ENCODE results near the gene TTC21B.
"Not testable (repeated sequence)": the region's sequence is repeated elsewhere in the genome, so short reads cannot be mapped to it uniquely, and the experiment has no call there.

Gene TTC21B

DNA sequence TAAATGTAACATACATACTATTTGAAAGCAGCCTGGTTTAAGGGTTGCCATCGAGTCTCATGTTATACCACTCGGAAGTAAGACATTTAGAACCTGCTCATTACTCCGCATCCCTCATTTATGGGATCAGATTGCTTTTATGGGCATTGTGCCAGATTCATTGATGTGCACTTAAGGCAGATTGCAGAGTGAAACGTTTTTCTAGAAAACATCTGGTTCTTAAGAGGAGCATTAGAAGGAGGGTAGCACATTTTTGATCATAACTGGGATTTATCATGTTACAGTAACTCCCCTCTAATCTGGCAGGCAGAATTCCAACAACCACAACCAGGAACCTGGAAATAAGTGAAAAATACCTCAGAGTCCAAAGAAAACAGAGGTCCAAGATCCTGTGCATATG lies 85.4 kb downstream of the TTC21B start:
- Histone ChIP-seq H3K4me1 (ENCODE audit: control extremely low read depth in 1 of 4, control insufficient read depth in 4 of 4, insufficient read depth in 4 of 4, low read length in 3 of 4) (no peaks in the 10 kb centered on the region), H3K36me3 (ENCODE audit: control insufficient read depth in 4 of 4, insufficient read depth in 4 of 4, low read length in 3 of 4) (peaks cover 2 to 13% (median 6%) of the 10 kb centered on the region in 4 experiments), H3K9me3 (ENCODE audit: control extremely low read depth in 1 of 5, control insufficient read depth in 4 of 5, insufficient read depth in 2 of 5, low read depth in 1 of 5, low read length in 4 of 5) (peaks cover 0 to 3% (median 0%) of the 10 kb centered on the region in 5 experiments), H3K27ac (ENCODE audit: insufficient read depth in 1 of 2, low read depth in 1 of 2, low read length in 2 of 2, poor library complexity in 1 of 2, severe bottlenecking in 2 of 2) (no peak overlapping the region), H3K27me3 (replicated peaks in 2 of 5; ENCODE audit: control insufficient read depth in 4 of 5, insufficient read depth in 5 of 5, low read length in 4 of 5) (no peaks in the 10 kb centered on the region), H3K4me3 (ENCODE audit: control insufficient read depth in 1 of 7, extremely low read depth in 1 of 7, insufficient read depth in 4 of 7, low read depth in 2 of 7, low read length in 6 of 7) (no peak overlapping the region)
- no peak for DNase-seq
- ChIA-PET CTCF (no interaction called here), POLR2A (no interaction called here)
- 100% methylated on average over 1 of the region's 4 CpGs for WGBS (ENCODE audit: insufficient coverage)

DNA sequence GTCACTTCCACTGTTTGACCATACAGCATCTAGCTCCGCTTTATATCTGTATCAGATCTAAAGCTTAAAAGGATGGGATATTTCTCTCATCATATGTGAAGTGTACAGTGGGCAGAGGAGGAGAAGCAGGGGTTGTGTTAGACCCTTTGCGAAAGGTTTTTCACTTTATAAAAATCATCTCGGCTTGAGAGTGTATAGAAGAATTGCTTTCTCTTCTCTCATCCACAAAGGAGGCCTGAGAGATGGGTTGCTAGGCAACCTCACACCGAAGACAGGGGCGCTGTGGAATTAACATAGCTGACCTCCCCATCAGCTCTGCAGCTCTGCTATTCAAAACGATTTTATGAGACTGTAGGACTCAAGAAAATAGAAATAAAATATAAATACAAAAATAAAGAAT lies 89.3 kb downstream of the TTC21B start:
- CTCF ChIA-PET: interaction anchor here (0.7 to 1.1 kb wide), 2 partner anchors 10 to 625 kb away, joined by 3 to 4 read pairs; partner anchors contain the start of gene SCN2A
- no peak for DNase-seq
- no peaks in the 10 kb centered on the region for H3K27me3 ChIP-seq (replicated peaks in 2 of 5; ENCODE audit: control insufficient read depth in 4 of 5, insufficient read depth in 5 of 5, low read length in 4 of 5)

DNA sequence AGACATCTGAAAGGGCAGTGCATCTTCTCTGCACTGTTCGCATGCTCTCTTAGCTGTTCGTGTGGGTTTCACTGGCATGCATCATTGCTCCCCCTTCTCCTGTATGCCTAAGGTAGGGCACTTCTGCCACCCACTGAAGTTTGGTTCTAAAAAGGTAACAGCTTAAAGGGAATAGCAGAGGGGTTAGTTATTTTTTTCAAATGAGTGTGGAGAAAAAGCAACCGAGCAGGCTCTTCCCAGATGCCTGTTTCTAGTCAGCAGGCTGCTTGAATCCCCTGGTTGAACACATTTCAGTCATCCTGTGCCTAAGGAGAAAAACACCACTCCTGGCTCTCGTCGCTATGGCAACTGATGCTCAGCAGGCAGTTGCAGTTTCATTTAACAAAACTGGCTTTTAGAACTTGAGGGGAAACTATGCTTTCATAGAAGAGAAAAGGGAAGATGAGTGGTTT lies 89.7 kb downstream of the TTC21B start:
- WGBS (ENCODE audit: insufficient coverage): 100% methylated on average over 3 of the region's 5 CpGs
- CTCF ChIA-PET: no interaction called here

More for the DNA sequence above, 89.3 kb downstream of the TTC21B start:
- POLR2A ChIA-PET: no interaction called here
- WGBS (ENCODE audit: insufficient coverage): no CpG with 5 or more reads among the region's 6 CpGs
- no peak overlapping the region for H3K4me3 ChIP-seq (ENCODE audit: control insufficient read depth in 1 of 7, extremely low read depth in 1 of 7, insufficient read depth in 4 of 7, low read depth in 2 of 7, low read length in 6 of 7)
- H3K36me3 ChIP-seq (ENCODE audit: control insufficient read depth in 4 of 4, insufficient read depth in 4 of 4, low read length in 3 of 4): peaks cover 0 to 2% (median 2%) of the 10 kb centered on the region in 4 experiments
- H3K27ac ChIP-seq (ENCODE audit: insufficient read depth in 1 of 2, low read depth in 1 of 2, low read length in 2 of 2, poor library complexity in 1 of 2, severe bottlenecking in 2 of 2): no peak overlapping the region
- H3K4me1 ChIP-seq (ENCODE audit: control extremely low read depth in 1 of 4, control insufficient read depth in 4 of 4, insufficient read depth in 4 of 4, low read length in 3 of 4): no peaks in the 10 kb centered on the region
- H3K9me3 ChIP-seq (ENCODE audit: control extremely low read depth in 1 of 5, control insufficient read depth in 4 of 5, insufficient read depth in 2 of 5, low read depth in 1 of 5, low read length in 4 of 5): peaks cover 0 to 11% (median 4%) of the 10 kb centered on the region in 5 experiments

GRCh38 chr2:165861083-165861482 lies 92.5 kb downstream of the TTC21B start:
- 100% methylated on average over 1 of the region's 2 CpGs for WGBS (ENCODE audit: insufficient coverage)
- DNase-seq; H3K4me1 ChIP-seq (ENCODE audit: control extremely low read depth in 1 of 4, control insufficient read depth in 4 of 4, insufficient read depth in 4 of 4, low read length in 3 of 4); H3K27ac ChIP-seq (ENCODE audit: insufficient read depth in 1 of 2, low read depth in 1 of 2, low read length in 2 of 2, poor library complexity in 1 of 2, severe bottlenecking in 2 of 2); H3K36me3 ChIP-seq (ENCODE audit: control insufficient read depth in 4 of 4, insufficient read depth in 4 of 4, low read length in 3 of 4); H3K4me3 ChIP-seq (ENCODE audit: control insufficient read depth in 1 of 7, extremely low read depth in 1 of 7, insufficient read depth in 4 of 7, low read depth in 2 of 7, low read length in 6 of 7); CTCF ChIA-PET; H3K27me3 ChIP-seq (replicated peaks in 2 of 5; ENCODE audit: control insufficient read depth in 4 of 5, insufficient read depth in 5 of 5, low read length in 4 of 5): not testable (repeated sequence)
- H3K9me3 ChIP-seq (ENCODE audit: control extremely low read depth in 1 of 5, control insufficient read depth in 4 of 5, insufficient read depth in 2 of 5, low read depth in 1 of 5, low read length in 4 of 5): peaks cover 0 to 13% (median 6%) of the 10 kb centered on the region in 5 experiments
- POLR2A ChIA-PET: interaction anchor here (0.6 kb wide), 1 partner anchor 10 kb away, joined by 5 read pairs; no protein-coding TSS in a partner anchor

More for the DNA sequence above, 89.7 kb downstream of the TTC21B start:
- POLR2A ChIA-PET: no interaction called here
- Histone ChIP-seq H3K4me1 (ENCODE audit: control extremely low read depth in 1 of 4, control insufficient read depth in 4 of 4, insufficient read depth in 4 of 4, low read length in 3 of 4) (no peaks in the 10 kb centered on the region), H3K27ac (ENCODE audit: insufficient read depth in 1 of 2, low read depth in 1 of 2, low read length in 2 of 2, poor library complexity in 1 of 2, severe bottlenecking in 2 of 2) (no peak overlapping the region), H3K36me3 (ENCODE audit: control insufficient read depth in 4 of 4, insufficient read depth in 4 of 4, low read length in 3 of 4) (peaks cover 0 to 2% (median under 1%) of the 10 kb centered on the region in 4 experiments), H3K27me3 (replicated peaks in 2 of 5; ENCODE audit: control insufficient read depth in 4 of 5, insufficient read depth in 5 of 5, low read length in 4 of 5) (no peaks in the 10 kb centered on the region), H3K4me3 (ENCODE audit: control insufficient read depth in 1 of 7, extremely low read depth in 1 of 7, insufficient read depth in 4 of 7, low read depth in 2 of 7, low read length in 6 of 7) (no peak overlapping the region), H3K9me3 (ENCODE audit: control extremely low read depth in 1 of 5, control insufficient read depth in 4 of 5, insufficient read depth in 2 of 5, low read depth in 1 of 5, low read length in 4 of 5) (peaks cover 0 to 11% (median 4%) of the 10 kb centered on the region in 5 experiments)
- DNase-seq: no peak

DNA sequence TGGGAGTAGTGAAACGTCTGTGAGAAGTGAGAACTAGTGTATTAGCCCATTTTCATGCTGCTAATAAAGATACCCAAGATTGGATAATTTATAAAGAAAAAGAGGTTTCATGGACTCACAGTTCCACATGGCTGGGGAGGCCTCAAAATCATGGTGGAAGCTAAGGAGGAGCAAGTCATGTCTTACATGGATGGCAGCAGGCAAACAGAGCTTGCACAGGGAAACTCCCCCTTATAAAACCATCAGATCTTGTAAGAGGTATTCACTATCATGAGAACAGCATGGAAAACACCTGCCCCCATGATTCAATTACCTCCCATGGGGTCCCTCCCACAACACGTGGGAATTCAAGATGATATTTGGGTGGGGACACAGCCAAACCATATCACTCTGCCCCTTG lies 93.9 kb downstream of the TTC21B start:
- CTCF ChIA-PET; POLR2A ChIA-PET; H3K4me1 ChIP-seq (ENCODE audit: control extremely low read depth in 1 of 4, control insufficient read depth in 4 of 4, insufficient read depth in 4 of 4, low read length in 3 of 4); H3K36me3 ChIP-seq (ENCODE audit: control insufficient read depth in 4 of 4, insufficient read depth in 4 of 4, low read length in 3 of 4); DNase-seq; H3K4me3 ChIP-seq (ENCODE audit: control insufficient read depth in 1 of 7, extremely low read depth in 1 of 7, insufficient read depth in 4 of 7, low read depth in 2 of 7, low read length in 6 of 7); H3K27ac ChIP-seq (ENCODE audit: insufficient read depth in 1 of 2, low read depth in 1 of 2, low read length in 2 of 2, poor library complexity in 1 of 2, severe bottlenecking in 2 of 2); H3K27me3 ChIP-seq (replicated peaks in 2 of 5; ENCODE audit: control insufficient read depth in 4 of 5, insufficient read depth in 5 of 5, low read length in 4 of 5): not testable (repeated sequence)
- H3K9me3 ChIP-seq (ENCODE audit: control extremely low read depth in 1 of 5, control insufficient read depth in 4 of 5, insufficient read depth in 2 of 5, low read depth in 1 of 5, low read length in 4 of 5): peaks cover 0 to 14% (median 7%) of the 10 kb centered on the region in 5 experiments
- 100% methylated on average over 1 of the region's 2 CpGs for WGBS (ENCODE audit: insufficient coverage)

DNA sequence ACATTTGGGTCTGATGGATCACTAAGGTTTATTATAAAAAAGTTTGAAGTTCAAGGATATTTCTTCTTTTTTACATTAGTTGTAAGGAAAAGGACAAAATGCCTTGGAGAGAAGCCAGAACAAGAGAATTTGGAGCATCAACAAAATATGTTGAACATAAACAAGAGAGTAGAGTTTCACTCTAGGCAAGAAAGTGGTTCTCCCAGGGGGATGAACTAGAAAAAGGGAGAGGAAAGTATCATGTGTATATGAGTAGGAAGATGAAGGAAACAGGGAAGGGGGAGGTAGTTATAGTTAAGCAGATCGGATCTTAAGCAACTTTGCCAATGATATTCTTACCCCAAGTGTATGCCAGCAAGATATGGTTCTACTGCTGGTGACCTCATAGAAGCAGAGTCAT lies 95.7 kb downstream of the TTC21B start:
- Histone ChIP-seq H3K27ac (ENCODE audit: insufficient read depth in 1 of 2, low read depth in 1 of 2, low read length in 2 of 2, poor library complexity in 1 of 2, severe bottlenecking in 2 of 2) (no peak overlapping the region), H3K36me3 (ENCODE audit: control insufficient read depth in 4 of 4, insufficient read depth in 4 of 4, low read length in 3 of 4) (peaks cover 0 to 16% (median 0%) of the 10 kb centered on the region in 4 experiments), H3K4me3 (ENCODE audit: control insufficient read depth in 1 of 7, extremely low read depth in 1 of 7, insufficient read depth in 4 of 7, low read depth in 2 of 7, low read length in 6 of 7) (no peak overlapping the region), H3K4me1 (ENCODE audit: control extremely low read depth in 1 of 4, control insufficient read depth in 4 of 4, insufficient read depth in 4 of 4, low read length in 3 of 4) (no peaks in the 10 kb centered on the region), H3K9me3 (ENCODE audit: control extremely low read depth in 1 of 5, control insufficient read depth in 4 of 5, insufficient read depth in 2 of 5, low read depth in 1 of 5, low read length in 4 of 5) (peaks cover under 1 to 30% (median 19%) of the 10 kb centered on the region in 5 experiments), H3K27me3 (replicated peaks in 2 of 5; ENCODE audit: control insufficient read depth in 4 of 5, insufficient read depth in 5 of 5, low read length in 4 of 5) (no peaks in the 10 kb centered on the region)
- ChIA-PET POLR2A (interaction anchor here (0.6 kb wide), 1 partner anchor 60 kb away, joined by 3 read pairs; no protein-coding TSS in a partner anchor), CTCF (no interaction called here)
- no peak for DNase-seq
- WGBS (ENCODE audit: insufficient coverage): 100% methylated on average over 1 of the region's 1 CpG

DNA sequence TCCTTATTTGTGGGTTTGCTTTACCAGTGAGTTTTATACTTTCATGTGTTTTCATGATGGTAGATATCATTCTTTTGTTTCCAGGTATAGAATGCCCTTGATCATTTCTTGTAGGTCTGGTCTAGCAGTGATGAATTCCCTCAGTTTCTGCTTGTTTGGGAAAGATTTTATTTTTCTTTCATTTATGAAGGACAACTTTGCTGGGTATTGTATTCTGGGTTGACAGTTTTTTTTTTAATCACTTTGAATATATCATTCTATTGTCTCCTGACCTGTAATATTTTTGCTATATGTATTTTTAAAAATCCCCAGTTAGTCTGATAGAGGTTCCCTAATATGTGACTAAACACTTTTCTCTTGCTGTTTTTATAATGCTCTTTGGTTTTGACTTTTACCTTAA lies 101.2 kb downstream of the TTC21B start:
- peak; percentile 8 to 37 (median 36) for DNase-seq
- Histone ChIP-seq H3K27ac (ENCODE audit: insufficient read depth in 1 of 2, low read depth in 1 of 2, low read length in 2 of 2, poor library complexity in 1 of 2, severe bottlenecking in 2 of 2) (no peak overlapping the region), H3K4me1 (ENCODE audit: control extremely low read depth in 1 of 4, control insufficient read depth in 4 of 4, insufficient read depth in 4 of 4, low read length in 3 of 4) (no peaks in the 10 kb centered on the region), H3K36me3 (ENCODE audit: control insufficient read depth in 4 of 4, insufficient read depth in 4 of 4, low read length in 3 of 4) (peaks cover 0 to 16% (median 0%) of the 10 kb centered on the region in 4 experiments), H3K9me3 (ENCODE audit: control extremely low read depth in 1 of 5, control insufficient read depth in 4 of 5, insufficient read depth in 2 of 5, low read depth in 1 of 5, low read length in 4 of 5) (peaks cover 2 to 32% (median 17%) of the 10 kb centered on the region in 5 experiments), H3K27me3 (replicated peaks in 2 of 5; ENCODE audit: control insufficient read depth in 4 of 5, insufficient read depth in 5 of 5, low read length in 4 of 5) (no peaks in the 10 kb centered on the region), H3K4me3 (ENCODE audit: control insufficient read depth in 1 of 7, extremely low read depth in 1 of 7, insufficient read depth in 4 of 7, low read depth in 2 of 7, low read length in 6 of 7) (no peak overlapping the region)
- ChIA-PET CTCF (no interaction called here), POLR2A (no interaction called here)
